MM.1S (cell line): Measurements from ENCODE around the gene ATP10B.

Source experiments
- DNase-seq: peaks from one replicate; pipeline ENCODE4 v3.0.0-alpha.2; 2015
- H2AFZ ChIP-seq: fragments of 300-600 bp; sonication (generic); 2 replicates; pipeline ENCODE4 v1.6.0; 2016; ENCODE audit warnings: antibody characterized with exemption, low read length
- H3F3A ChIP-seq: fragments of 300-600 bp; sonication (generic); 2 replicates; pipeline ENCODE4 v1.6.1; 2016; ENCODE audit warnings: mild to moderate bottlenecking, antibody characterized with exemption, low read length, moderate library complexity, mixed read lengths; ENCODE audit not compliant: insufficient read depth
- H3K27ac ChIP-seq: fragments of 300-600 bp; sonication (generic); 2 replicates; pipeline ENCODE4 v1.5.1; 2016; ENCODE audit warnings: mild to moderate bottlenecking, low read length
- H3K27me3 ChIP-seq: fragments of 300-600 bp; sonication (generic); replicated peaks from 2 replicates; pipeline ENCODE4 v1.6.0; 2016; ENCODE audit warnings: low read length; ENCODE audit not compliant: insufficient read depth
- H3K36me3 ChIP-seq: fragments of 300-600 bp; sonication (generic); replicated peaks from 2 replicates; pipeline ENCODE4 v1.6.1; 2016; ENCODE audit warnings: mild to moderate bottlenecking, low read length, mixed read lengths; ENCODE audit not compliant: insufficient read depth
- H3K4me1 ChIP-seq: fragments of 300-600 bp; sonication (generic); 2 replicates; pipeline ENCODE4 v1.6.1; 2016; ENCODE audit warnings: low read length, mixed read lengths
- H3K4me2 ChIP-seq: fragments of 300-600 bp; sonication (generic); 2 replicates; pipeline ENCODE4 v1.6.0; 2016; ENCODE audit warnings: low read depth, low read length
- H3K4me3 ChIP-seq: fragments of 300-600 bp; sonication (generic); 2 replicates; pipeline ENCODE4 v1.5.1; 2016; ENCODE audit warnings: low read length, mixed read lengths
- H3K79me2 ChIP-seq: fragments of 300-600 bp; sonication (generic); 2 replicates; pipeline ENCODE4 v1.6.1; 2016; ENCODE audit warnings: mixed run types, low read length, mixed read lengths
- H3K9ac ChIP-seq: fragments of 300-600 bp; sonication (generic); 2 replicates; pipeline ENCODE4 v1.6.1; 2016; ENCODE audit warnings: low read length, mixed read lengths
- H3K9me2 ChIP-seq: fragments of 300-600 bp; sonication (generic); replicated peaks from 2 replicates; pipeline ENCODE4 v1.6.1; 2016; ENCODE audit warnings: mild to moderate bottlenecking, low read length, mixed read lengths; ENCODE audit not compliant: insufficient read depth
- H3K9me3 ChIP-seq: fragments of 300-600 bp; sonication (generic); replicated peaks from 2 replicates; pipeline ENCODE4 v1.6.1; 2016; ENCODE audit warnings: mild to moderate bottlenecking, low read length, mixed read lengths; ENCODE audit not compliant: insufficient read depth
- H4K20me1 ChIP-seq: fragments of 300-600 bp; sonication (generic); 2 replicates; pipeline ENCODE4 v1.6.1; 2016; ENCODE audit warnings: mild to moderate bottlenecking, low read length, moderate library complexity, mixed read lengths; ENCODE audit not compliant: insufficient read depth
- EZH2 ChIP-seq: fragments of 300-600 bp; sonication (generic); optimal IDR thresholded peaks from 2 replicates; pipeline ENCODE3; 2017; ENCODE audit warnings: low read depth, mild to moderate bottlenecking, antibody characterized with exemption, low read length, mixed read lengths
- EZH2phosphoT487 ChIP-seq: fragments of 300-600 bp; sonication (generic); IDR thresholded peaks from 2 replicates; pipeline ENCODE4 v1.6.1; 2018; ENCODE audit warnings: antibody characterized with exemption, low read length
- TF ChIP-seq, protein P1 (sequence below): fragments of 300-600 bp; sonication (generic); IDR thresholded peaks from 2 replicates; pipeline ENCODE4 v1.5.1; 2016; ENCODE audit warnings: antibody characterized with exemption, low read length, mixed read lengths

Gene ATP10B

DNA sequence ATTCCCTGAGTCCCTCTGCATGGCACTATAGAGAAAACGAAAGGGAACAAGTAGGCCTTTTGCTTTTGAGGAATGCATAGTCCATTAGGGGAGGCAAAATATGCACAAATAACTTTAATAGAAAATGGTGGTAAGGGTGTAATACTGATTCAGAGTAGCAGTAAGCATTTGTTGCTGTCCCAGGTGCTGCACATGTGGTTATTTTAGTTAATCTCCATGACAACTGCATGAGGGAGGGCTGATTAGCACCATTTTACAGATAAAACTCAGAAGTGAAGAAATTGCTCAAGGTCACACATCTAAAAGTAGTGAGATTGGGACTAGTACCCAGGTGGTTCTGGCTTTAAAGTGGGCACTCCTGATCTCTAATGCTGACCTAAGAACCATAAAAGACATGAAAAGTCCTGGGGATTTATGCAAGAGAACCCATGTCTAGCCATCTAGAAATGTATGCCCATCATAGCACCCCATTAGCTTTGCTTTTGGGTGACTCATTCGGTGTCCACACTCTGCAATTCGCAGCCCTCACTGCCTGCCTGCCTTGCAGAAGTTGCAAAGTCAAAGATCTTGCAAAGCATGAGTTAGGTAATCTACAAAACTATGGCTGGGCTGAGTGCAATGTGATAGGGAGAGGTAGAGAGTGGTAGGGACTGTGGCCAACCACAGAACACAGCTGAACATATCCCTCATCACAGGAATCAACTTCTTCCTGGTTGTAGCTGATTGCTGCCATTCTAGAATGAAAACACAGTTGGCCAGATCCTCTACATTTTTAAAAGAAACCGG, 235.1 kb downstream of the ATP10B start:
- H3K9ac ChIP-seq, result no peak overlapping the region
- peaks cover 9% of the 10 kb centered on the region; the same call in 1 of the 2 replicates for H3K4me1 ChIP-seq
- H3K9me2 ChIP-seq, result no peaks in the 10 kb centered on the region
- no peaks in the 10 kb centered on the region for H3K36me3 ChIP-seq
- H3K4me2 ChIP-seq, result no peak overlapping the region
- DNase-seq, result no peak
- no peak for TF ChIP-seq EZH2phosphoT487
- no peak for TF ChIP-seq EZH2
- TF ChIP-seq, protein P1, sequence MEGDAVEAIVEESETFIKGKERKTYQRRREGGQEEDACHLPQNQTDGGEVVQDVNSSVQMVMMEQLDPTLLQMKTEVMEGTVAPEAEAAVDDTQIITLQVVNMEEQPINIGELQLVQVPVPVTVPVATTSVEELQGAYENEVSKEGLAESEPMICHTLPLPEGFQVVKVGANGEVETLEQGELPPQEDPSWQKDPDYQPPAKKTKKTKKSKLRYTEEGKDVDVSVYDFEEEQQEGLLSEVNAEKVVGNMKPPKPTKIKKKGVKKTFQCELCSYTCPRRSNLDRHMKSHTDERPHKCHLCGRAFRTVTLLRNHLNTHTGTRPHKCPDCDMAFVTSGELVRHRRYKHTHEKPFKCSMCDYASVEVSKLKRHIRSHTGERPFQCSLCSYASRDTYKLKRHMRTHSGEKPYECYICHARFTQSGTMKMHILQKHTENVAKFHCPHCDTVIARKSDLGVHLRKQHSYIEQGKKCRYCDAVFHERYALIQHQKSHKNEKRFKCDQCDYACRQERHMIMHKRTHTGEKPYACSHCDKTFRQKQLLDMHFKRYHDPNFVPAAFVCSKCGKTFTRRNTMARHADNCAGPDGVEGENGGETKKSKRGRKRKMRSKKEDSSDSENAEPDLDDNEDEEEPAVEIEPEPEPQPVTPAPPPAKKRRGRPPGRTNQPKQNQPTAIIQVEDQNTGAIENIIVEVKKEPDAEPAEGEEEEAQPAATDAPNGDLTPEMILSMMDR, result no peak
- H3F3A ChIP-seq, result no peaks in the 10 kb centered on the region
- no peak overlapping the region for H3K27ac ChIP-seq
- H4K20me1 ChIP-seq, result no peaks in the 10 kb centered on the region
- no peaks in the 10 kb centered on the region for H3K79me2 ChIP-seq
- no peaks in the 10 kb centered on the region for H3K9me3 ChIP-seq
- no peaks in the 10 kb centered on the region for H3K27me3 ChIP-seq
- no peak overlapping the region for H2AFZ ChIP-seq
- H3K4me3 ChIP-seq, result no peak overlapping the region

DNA sequence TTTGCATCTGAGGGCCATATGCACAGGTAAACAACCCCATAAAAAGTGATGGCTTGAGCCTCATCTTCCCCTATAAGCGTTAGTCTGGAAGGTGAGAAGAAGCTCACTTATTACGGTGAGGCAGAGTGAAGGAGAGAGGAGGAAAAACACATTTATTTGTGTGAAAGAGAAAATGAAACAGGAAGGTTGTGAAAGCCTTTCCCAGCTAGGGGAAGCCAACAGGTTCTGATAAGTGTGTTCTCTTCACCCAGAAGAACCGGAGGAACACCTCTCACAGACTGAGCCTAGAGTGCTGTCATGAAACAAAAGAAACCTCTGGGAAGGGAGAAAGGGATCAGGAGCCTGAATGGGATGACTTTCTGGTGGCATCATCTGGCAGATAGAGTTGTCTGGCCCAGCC, 237.9 kb downstream of the ATP10B start:
- Histone ChIP-seq H3K79me2 (no peaks in the 10 kb centered on the region), H2AFZ (peak overlapping the region; percentile 32), H3K27ac (no peak overlapping the region), H3K36me3 (no peaks in the 10 kb centered on the region), H3K4me2 (peak overlapping the region; percentile 16; the same call in 1 of the 2 replicates), H4K20me1 (no peaks in the 10 kb centered on the region), H3K4me1 (no peaks in the 10 kb centered on the region), H3F3A (no peaks in the 10 kb centered on the region), H3K9me2 (no peaks in the 10 kb centered on the region), H3K27me3 (no peaks in the 10 kb centered on the region), H3K9ac (no peak overlapping the region), H3K9me3 (no peaks in the 10 kb centered on the region), H3K4me3 (no peak overlapping the region)
- DNase-seq, result no peak
- TF ChIP-seq, protein P1, result no peak
- TF ChIP-seq EZH2 (no peak), EZH2phosphoT487 (no peak)

DNA sequence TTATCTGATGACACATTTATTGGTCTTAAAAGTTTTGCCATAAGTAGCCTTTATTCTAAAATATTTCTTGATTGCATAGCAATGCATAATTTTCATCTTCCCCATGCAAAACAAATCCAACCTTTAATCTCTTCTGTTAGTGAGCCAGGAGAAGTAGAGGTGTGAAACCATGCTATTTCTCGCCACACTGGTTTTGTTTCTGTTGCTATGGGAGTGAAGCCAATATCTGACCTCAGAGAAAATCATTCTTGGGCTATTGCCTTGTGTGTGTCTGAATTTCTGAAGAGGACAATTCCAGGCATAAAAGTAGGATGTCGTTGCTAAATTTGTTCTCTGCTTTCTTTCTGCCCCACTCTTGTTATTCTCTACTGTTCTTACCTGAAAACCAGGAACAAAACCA, 246.7 kb downstream of the ATP10B start:
- no peaks in the 10 kb centered on the region for H3K9me3 ChIP-seq
- no peak overlapping the region for H3K27ac ChIP-seq
- no peak for DNase-seq
- H4K20me1 ChIP-seq, result no peaks in the 10 kb centered on the region
- no peak overlapping the region for H3K9ac ChIP-seq
- no peaks in the 10 kb centered on the region for H3K27me3 ChIP-seq
- H3K4me2 ChIP-seq, result no peak overlapping the region
- H3K36me3 ChIP-seq, result no peaks in the 10 kb centered on the region
- H2AFZ ChIP-seq, result no peak overlapping the region
- no peaks in the 10 kb centered on the region for H3K4me1 ChIP-seq
- no peak overlapping the region for H3K4me3 ChIP-seq
- H3F3A ChIP-seq, result no peaks in the 10 kb centered on the region
- H3K9me2 ChIP-seq, result no peaks in the 10 kb centered on the region
- TF ChIP-seq EZH2phosphoT487 (no peak), EZH2 (no peak)
- TF ChIP-seq, protein P1, result no peak
- H3K79me2 ChIP-seq, result no peaks in the 10 kb centered on the region
